Stimulated activated naive CD8-positive, alpha-beta T cell treated with anti-CD3 and anti-CD28 coated beads, Interleukin-15, Interleukin-2, amounts not matched to agents 100 U/mL and 50 U/mL, for 24 hours (primary cell): ENCODE measurements around the gene HTRA1.

Experiments
- ATAC-seq: fragments of 150-1000 bp; cut with Tn5 transposase; one replicate; pipeline ENCODE4 v1.10.0; 2021
- DNase-seq: peaks from one replicate; pipeline ENCODE4 v3.0.0; 2021

Gene HTRA1

DNA sequence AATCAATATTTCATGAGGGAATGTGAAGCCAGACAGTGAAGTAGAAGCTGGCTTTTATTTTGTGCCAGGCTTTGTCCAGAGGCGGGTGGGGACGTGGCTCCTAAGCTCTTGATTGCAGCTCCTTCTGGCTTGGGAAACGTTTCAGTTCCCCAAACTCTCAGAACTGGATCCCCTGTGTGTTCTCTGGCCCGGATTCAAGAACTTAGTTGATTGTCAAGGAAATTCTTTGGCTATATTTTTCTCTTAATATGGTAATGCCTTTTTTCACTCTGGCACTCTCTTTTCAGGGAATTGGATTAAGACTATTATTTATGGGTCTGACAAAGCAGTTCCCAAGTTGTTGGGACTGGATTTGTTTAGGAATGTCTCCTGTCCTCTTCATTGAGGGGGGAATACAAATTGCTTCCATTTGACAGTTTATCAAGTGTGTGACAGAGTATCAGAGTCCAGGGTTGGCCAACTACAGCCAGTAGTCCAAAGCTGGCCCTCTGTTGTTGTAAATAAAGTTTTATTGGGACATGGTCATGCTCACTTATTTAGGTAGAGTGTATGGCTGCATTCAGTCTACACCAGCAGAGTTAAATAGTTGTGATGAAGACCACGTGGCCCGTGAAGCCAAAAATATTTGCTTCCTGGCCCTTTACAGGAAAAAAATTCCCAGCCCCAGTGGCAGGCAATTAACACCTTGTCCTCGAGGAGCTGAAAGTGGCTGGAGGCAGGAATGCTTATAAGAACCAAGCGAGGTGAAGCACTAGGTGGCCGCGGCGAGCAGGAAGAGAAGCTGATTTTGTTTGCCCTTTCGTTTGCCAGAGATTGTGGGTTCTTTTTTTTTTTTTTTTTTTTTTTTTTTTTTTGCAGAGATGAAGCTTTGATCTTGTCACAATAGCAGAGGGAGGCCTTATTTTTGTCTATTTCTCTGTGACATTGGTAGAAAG is 34.3 kb downstream of the HTRA1 start:
- ATAC-seq (no peak), DNase-seq (no peak)

DNA sequence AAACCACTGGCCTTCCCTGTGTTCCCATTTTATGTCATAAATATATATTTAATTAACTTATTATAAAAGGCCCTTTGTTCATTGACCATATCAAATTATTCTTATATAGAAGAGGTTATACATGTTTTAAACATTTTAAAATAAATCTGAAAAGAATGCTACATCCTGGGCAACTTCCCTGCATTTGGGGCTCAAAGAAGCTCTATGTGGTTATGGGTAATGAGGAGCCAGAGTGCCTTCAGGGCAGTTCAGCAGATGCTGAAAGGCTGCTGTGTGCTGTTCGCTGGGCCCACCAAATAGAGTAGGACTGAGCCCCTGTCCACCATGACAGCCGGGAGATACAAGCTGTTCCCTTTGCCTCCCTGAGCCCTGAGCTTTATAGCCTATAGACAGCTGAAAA is 35.9 kb downstream of the HTRA1 start:
- DNase-seq: no peak

DNA sequence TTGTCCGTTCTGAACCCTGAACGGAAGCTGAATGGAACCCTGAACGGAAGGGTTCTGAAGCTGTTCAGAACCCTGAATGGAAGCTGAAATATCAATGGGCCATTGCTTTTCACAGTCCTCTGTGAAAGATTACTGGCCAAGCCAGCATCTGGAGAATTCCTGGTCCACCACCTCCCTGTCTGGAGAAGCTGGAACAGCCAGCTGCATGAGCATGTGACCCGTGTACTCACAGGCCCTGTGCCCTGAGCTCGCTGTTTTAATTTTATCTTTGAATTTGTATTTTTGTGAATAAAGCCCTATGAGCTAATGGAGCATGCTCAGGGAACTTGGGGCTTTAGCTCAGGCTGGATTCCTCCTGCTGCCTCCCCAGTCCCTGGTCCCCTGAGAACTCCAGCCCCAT is 37.2 kb downstream of the HTRA1 start:
- DNase-seq (no peak), ATAC-seq (no peak)

More for the DNA sequence above, 35.9 kb downstream of the HTRA1 start:
- no peak for ATAC-seq

DNA sequence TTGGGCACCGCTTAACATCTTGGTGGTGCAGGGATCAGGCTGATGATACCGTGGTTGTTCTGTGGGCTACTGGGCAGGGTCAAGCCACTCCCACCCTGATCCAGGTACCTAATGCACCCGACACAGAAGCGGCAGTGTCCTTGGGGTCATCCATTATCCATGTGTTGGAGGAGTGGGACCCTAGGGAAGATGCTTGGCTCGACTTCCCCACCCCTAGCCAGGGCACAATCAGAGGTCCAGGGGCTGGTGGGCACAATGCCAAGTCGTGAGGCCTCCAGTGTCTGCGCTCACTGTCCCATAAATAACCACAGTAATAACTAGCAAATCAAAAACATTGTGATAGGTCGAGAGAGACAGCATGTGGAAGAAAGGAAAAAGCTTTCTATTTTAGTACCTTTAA is 37.7 kb downstream of the HTRA1 start:
- ATAC-seq (no peak), DNase-seq (no peak)

DNA sequence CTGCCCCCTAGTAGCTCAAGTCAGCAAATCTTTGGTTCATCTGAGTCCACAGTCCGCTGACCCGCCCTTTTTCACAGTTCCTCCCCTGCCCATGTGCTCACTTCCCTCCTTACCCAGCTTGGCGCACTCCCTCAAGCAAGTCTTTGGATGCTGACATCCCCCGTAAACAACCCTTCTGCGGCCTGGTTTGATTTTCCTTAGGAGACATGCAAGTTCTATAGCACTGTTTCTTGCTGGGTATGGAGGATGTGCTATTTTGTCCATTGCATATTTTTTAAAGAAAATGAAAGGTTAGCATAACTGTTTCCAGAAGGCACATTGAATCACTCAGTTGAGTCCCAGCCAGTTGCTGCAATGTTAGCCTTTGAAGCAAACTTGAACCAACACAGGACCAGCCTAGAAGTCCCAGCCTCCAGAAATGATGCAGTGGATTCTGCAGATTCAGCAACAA is 38.2 kb downstream of the HTRA1 start:
- ATAC-seq: no peak
- DNase-seq: no peak

DNA sequence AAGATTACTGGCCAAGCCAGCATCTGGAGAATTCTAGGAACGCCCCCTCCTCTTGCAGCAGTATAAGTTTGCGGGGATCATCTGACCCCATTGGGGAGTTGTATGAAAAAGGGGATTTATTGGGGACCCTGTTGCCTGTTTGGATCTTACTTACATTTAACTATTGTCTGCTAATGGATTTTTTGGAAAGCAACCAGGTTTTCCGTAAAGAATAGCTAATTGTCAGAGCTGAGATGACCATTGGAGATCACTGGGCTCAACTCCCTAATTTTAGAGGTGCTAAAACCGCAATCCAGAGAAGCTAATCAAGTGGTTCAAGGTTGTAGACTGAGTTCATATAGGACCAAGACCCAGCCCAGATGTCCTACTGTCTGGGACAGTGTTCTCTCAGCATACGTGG is 38.8 kb downstream of the HTRA1 start:
- DNase-seq (no peak), ATAC-seq (no peak)

DNA sequence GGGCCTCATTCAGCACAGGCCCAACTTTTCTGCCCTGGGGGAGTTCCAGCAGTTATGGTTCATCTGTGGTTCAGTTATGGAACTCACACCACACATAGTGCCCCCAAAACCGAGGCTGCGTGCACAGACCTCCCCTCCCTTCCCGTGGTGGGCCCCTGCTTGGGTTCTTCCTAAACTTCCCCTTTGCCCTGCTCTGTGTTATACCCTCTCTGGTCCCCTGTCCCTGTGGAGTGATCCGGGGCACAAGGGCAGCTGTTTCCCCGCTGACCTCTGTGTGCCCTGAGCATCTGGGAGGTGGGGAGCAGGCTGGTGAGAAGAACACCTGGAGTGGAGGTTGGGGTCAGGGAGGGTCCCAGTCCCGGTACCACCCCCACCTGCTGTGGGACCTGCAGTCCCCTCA is 39.4 kb downstream of the HTRA1 start:
- ATAC-seq (no peak), DNase-seq (no peak)

DNA sequence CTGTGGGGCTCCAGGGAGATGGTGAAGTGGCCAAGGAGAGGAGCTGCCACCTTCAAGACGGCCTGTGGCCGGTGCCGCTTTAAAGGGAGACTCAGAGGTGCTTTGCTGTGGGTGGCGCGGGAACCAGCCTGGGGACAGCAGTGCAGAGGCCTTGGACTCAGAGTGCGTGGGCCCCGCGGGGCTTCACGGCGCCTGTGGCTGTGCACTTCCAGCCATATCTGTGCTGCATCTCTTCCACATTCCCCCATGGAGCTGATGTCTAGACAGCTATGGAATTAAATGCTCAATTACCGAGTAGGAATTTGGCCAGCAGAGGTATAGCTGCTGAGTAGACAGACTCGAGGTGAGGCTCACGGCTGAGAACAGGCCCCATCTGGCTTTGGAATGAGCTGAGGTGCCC is 41.7 kb downstream of the HTRA1 start:
- DNase-seq (no peak), ATAC-seq (no peak)

DNA sequence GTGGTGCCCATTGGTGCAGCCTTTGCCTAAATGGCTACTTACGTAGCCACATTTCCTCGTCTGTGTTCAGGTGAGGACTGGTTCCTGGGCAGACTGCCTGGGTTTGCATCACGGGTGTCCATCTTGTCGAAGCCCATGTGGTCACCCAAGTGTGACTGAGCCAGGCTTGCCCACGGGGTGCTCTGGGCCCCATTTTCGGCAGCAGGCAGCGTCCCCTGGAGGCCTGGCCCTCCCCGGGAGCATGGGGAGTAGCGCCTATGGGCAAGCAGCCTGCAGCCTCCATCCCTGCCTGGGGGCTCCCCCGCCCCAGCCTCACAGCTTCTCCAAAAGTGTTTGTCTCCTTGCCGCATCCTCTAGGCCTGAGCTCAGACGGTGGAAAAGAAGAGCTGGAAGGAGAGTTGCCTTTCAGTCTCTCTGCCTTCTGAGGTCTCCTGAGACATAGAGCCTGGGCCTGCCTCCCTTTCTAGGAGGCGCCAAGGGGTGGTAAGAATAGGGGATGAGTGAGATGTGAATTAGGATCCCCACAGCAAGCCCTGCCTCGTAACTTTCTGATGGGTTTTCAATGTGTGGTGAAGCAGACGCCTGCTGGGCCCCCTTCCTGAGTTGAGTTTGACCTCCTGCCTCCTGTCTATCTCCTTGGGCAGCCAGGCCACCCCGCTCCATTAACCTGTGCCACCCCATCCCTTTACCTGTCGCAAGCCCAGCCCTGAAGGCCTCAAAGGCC is 42.7 kb downstream of the HTRA1 start:
- ATAC-seq (no peak), DNase-seq (no peak)

DNA sequence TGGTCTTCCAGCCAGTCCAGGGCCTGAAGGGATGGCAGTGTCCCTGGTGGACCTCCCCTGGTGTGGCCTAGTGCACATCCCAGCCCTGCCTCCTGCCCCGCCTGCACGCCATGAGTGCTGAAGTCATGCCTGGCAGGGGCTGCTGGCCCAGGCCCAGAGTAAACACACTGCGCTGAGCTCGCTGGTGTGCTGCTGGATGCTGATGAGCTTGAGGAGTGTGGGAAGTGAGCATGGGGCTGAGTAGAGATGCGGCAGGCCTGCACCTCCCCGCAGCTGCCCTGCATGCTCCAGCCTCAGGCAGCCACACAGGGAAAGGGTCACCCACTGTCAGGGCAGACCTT is 43.2 kb downstream of the HTRA1 start:
- no peak for DNase-seq
- ATAC-seq: no peak

DNA sequence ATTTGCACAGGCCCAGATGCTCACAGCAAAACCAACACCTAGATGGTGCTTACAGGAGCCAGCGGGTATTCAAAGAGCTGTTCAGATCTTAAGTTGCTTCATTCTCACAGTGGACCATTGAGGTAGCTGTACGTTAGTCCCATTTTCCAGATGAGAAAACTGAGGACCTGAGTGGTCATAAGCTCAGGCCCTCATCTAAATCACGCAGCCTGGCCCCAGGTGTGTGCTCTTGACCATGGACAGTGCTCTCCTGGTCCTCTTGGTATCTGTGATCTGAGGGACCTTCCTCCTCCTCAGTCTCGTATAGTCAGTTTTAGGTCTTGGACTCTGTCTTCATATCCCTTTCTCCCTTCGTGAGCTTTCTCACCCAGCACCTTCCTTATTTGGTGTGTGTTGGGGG is 43.7 kb downstream of the HTRA1 start:
- ATAC-seq (no peak), DNase-seq (no peak)

DNA sequence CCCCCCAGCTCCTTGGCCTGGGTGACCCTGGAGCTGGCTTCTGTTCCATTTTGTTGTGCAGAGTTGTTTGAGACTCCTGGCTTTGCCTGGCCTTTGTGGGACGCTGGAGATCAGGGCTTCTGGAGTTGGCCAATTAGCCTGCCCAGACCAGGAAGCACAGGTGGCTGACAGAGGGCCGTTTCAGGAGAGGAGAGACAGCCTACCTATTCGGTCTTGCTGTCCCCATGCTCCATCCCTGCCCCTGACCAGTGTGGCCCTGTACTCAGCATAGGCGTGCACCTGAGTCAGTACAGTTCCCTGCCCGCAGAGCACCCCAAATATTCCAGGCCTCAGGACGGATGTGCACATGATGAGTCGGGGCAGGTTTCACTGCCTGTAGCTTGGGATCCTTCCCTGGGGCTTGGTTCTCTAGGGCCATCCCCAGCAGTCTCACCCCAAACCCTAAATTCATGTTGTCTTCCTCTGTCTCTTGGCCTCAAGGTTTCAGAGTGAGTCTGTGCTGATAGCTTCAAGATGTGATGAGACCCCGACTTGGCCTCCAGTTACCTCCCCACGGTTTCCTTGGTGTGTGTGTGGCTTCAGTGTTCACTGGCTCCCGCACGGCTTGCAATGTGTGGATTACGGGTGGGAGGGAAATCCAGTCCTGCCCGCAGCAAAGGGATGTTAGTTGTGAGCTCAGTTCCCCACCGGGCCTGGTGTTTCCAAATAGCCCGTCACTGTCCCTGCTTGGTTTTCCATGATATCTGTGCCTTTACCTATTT is 44.7 kb downstream of the HTRA1 start:
- DNase-seq (no peak), ATAC-seq (no peak)

DNA sequence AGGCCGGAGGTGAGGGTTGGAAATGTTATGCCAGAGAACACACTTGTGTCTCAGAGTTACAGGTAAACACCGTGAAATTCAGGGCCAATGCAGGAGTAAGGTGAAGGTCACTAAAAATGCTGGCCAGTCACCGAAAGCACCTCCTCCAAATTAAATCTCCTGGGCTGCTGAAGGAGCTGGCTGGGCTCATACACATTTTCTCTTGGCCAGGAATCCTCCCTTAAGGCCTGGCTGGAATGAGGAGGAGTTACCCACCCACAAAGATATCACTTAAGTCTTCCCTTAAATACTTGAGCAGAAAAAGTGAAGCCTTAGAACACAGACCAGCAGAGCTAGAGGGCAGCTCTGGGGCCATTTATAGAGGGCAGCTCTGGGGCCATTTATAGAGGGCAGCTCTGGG is 46.3 kb downstream of the HTRA1 start:
- ATAC-seq: no peak
- DNase-seq: no peak

DNA sequence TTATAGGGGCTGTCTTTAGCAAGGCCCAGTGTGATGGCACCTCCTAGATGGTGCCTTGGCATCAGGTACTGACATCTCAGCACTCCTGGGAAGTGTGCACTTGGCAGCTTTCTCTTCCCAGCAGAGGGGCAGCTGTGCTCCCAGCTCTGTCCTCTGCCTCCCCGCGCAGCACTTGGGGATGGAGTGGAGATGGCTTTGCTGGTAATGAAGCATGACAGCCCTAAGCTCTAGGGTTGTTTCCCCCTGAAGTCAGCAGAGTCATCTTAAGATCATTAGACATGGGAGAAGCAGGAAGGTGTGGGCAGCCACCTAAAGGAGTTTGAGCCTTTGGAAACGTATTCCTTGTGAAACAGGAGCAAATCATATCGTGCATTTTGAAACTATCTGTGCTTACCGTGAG is 46.7 kb downstream of the HTRA1 start:
- ATAC-seq: no peak
- DNase-seq: no peak

DNA sequence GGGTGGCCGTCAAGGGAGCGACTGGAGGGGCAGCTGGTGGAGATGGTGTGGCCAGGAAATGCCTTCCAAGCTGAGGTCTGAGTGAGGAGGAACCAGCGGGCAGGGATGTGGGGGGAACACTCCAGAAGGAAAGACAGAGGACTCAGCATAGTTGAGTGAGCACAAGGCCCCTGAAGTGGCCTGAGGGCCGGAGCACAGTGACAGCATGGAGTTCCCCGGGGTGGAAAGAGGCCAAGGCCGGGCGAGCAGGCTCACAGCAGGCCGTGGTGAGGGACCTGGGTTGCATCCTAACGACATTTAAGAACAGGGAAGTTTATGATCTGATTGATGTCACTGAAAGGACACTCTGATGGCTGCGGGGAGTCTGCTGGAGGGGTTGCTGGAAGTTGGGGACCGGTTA is 48.0 kb downstream of the HTRA1 start:
- ATAC-seq (no peak), DNase-seq (no peak)

DNA sequence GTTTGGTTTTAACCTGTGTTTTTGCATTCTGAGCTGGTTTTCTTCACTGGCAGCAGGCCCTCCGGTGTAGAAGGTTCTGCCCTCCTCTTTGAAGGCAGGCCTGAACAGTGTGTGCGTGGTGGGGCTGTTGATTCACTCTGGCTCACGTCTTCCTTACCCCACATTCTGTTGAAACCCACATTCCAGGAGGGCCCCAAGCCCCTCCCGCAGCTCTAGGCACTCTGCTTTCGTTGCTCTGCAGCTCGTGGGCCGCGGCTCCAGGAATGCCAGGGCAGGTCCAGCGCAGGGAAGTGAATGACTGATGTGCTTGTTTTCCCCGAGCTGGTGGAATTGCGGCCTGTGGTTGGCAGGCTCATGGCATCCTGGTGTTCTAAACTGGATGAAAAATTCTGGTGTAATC is 49.0 kb downstream of the HTRA1 start:
- DNase-seq (no peak), ATAC-seq (no peak)

DNA sequence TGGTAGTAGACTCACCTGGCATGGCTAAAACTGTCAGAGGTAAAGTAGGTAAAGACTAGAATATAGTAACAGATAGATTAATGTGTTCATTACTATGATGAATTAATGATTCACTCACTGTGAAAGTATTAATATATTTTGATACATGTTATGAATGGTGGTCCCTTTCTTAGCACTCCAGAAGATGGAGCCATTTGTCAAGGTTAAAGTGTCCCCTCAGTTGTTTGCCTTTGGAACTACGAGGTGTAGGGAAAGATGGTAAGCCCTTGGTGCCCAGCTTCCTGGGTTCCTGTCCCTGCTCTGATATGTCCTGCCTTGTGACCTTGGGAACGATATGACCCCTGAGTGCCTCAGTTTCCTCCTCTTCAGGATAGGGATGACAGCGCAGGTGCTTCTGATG is 49.4 kb downstream of the HTRA1 start:
- DNase-seq: no peak
- no peak for ATAC-seq

DNA sequence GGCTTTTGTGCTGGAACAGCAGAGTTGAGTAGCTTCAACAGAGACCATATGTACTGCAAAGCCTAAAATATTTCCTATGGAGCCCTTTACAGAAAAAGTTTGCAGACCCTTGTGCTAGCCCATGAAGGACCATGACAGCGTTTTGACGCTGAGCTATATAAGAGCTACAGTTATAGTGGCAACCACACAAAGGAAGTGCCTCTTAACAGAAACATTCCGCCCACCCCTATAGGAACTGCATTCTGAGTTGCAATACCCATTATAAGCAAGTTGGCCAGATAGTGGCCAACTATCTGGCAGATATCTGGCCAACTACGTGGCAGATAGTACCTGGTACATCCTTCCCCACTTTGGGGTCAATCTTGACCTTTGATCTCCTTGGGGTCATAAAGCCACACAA is 51.7 kb downstream of the HTRA1 start:
- ATAC-seq (no peak), DNase-seq (no peak)

DNA sequence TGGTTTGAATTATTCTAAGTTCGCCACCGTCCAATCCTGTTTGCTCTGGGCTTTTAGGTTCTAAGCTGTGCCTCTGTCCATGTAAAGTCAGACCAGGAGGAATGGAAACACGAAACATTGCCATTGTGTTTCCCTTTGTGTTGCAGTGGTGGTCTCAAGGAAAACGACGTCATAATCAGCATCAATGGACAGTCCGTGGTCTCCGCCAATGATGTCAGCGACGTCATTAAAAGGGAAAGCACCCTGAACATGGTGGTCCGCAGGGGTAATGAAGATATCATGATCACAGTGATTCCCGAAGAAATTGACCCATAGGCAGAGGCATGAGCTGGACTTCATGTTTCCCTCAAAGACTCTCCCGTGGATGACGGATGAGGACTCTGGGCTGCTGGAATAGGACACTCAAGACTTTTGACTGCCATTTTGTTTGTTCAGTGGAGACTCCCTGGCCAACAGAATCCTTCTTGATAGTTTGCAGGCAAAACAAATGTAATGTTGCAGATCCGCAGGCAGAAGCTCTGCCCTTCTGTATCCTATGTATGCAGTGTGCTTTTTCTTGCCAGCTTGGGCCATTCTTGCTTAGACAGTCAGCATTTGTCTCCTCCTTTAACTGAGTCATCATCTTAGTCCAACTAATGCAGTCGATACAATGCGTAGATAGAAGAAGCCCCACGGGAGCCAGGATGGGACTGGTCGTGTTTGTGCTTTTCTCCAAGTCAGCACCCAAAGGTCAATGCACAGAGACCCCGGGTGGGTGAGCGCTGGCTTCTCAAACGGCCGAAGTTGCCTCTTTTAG is 52.9 kb downstream of the HTRA1 start:
- no peak for DNase-seq
- ATAC-seq: no peak

DNA sequence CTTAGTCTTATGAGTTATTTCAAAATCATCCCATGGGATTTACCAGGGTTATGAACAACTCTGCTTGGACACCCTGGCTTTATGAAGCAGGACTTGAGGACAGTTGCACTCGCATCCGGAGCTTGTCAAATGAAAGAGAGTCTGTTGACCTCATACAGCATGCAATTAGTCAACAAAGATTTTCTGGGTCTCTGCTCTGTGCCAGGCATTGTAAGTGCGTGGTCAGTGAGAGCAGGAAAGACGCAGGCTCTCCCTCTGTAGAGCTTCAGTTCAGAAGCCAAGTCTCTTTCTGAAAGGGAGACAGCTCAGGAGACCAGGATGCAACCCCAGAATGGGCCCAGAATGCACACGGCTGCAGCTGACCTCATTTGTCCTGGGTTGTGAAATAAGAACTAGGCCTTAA is 53.7 kb downstream of the HTRA1 start:
- ATAC-seq (no peak), DNase-seq (no peak)

DNA sequence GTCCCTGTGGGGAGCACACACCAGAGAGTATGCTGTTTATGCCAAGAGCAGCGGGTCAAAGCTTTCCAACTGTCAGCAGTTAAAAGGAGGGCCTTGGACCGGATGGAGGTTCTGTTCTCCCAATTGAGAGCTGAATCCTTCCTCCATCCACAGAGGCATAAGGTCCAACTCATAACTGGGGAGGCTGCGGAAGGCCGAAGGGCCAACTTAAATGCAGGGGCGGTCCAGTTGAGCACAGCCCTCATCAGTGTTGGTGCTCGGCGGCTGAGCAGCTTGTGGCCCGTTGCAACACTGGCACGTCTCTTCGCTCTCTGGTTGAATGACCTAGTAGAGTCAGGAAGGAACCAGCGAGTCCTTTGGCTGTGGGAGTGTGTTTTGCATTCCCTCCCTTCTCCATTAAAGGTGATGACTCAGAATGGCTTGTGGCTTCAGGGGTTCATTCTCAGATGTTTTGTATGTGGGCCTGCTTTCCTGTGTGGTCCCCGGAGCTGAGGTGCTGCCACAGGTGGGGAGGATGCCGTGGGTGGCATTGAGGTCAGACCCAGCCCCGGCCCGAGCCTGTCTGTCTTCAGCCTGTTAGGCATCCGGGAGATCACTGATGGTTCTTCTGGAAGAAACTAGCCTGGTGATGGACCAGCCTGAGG is 54.4 kb downstream of the HTRA1 start:
- peak; percentile 71 for DNase-seq
- ATAC-seq: peak; percentile 80

DNA sequence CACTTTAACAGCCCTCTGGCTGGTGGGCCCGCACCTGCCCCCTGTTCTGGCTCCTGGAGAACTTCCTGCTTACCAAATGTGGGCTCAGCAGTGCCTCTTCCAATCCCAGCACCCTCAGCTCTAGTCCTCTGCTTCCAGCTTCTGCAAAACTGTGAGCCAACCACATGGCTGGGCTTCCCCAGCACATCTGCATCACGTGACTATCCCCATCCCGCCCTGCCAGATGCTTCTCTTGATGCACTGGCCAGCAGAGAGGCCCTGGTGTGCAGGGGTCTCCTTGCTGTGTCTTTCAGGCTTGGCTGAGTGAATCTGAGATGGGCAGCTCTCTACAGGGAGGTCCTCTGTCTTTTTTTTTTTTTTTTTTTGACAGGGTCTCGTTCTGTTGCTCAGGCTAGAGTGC is 55.4 kb downstream of the HTRA1 start:
- ATAC-seq: no peak
- DNase-seq: no peak
